ENCODE measurements around the gene GPC6.

The GPC6 gene

DNA sequence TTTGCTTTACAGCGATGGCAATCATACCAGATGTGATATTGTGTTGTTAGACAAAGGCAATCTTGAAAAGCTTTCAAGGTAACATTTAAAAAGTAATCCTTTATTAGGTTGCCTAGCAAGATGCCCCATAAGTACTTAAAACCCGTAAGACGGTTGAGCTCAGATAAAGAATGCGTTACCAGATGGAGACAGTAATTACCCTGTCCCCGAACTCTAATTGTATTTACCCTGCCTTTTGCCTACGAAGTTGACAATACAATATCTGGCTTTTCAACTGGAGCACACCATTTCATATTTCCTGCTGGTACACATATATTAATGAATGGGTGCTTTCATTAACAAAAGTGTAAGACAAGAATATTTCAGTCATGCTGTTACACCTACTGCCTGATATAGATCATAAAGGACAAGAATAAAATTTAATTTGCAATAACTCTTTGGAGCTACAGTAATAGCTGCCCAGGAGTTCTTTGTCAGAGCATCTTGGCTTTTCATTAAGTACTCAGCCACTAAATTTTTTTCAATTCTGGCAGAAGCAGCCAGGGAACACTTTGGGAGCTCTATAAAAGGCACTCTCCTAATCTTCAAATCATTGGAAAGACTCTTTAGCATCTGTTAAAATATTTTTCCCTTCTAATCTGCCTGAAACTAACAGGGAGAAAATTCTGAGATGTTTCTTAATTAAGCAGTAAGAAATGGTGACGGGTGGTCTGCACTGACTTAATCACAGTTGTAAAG, 1189.1 kb downstream of the GPC6 start:
- in situ Hi-C loops (cut with MboI; ENCODE audit: low sequenced_read_pairs): no loop called here

DNA sequence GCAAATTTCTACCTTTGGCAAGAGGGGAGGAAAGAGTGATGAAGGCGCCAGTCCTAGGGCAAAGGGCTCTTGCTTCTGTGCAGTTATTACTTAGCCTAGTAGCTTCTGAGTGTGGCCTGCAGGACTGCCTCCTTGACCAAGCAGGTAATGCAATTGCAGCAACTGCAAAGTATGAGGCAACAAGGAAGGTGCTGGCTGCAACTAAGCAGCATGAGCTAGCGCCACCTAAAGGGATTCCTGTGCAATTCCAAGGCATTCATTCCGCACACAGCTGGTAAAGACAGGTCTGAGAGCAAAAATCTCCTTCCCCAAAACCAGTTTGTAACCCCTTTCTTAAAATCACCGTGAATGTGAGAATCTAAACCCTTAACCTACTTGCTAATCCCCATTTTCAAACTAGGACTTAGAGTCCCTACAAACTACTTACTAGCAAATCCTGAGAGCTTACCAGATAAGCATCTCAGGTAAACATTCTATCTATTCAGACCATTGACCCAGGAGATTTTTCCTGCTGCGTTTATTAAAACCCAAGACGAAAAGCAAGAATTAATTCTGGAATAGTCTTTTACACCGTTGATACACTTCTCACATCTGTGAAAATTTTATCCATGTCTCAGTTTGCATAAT, 1190.0 kb downstream of the GPC6 start:
- in situ Hi-C loops (cut with MboI; ENCODE audit: low sequenced_read_pairs): no loop called here

DNA sequence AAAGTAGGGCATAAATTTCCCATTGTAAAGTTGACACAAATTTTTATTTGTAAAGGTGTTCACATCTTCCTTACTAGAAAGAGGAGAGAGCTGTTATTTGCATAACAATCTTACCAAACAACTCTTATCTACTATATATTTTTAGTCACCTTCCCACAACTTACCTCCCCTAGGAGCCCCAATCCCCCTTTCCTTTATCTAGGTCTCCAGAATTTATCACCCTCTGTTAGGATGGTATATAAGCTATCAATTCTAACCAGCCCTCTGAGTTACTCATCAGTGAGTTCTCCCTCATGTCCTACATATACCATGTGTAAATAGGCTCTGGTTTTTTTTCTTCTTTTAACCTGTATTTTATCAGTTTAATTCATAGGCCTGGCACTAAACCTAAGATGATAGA, 1190.7 kb downstream of the GPC6 start:
- in situ Hi-C loops (cut with MboI; ENCODE audit: low sequenced_read_pairs): no loop called here

DNA sequence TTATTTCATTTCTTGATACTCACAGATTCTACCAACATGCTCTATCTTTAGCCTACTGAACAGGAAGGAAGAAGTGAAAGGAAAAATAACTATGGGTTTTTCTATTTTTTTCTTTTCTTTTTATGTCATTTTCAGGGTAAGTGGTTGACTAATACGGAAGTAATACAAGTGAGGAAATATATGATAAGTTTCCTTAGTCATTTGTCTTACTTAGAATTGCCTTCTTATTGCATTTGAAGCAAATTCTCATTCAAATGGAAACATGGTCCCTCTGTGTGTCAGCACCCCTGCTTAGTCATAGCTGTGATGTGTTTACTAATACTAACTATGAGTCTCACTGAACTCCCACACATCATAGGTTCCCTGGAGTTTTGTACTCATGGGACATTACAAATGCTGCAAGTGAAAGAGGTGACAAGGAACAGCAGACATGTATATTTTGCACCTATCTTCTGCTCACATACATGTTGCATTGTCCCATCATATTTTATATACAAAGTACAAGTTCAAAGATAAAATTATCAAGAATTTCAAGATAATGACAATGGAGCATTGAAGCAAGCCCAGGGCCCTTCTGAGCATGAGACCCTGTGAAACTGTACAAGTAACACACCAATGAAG, 1192.8 kb downstream of the GPC6 start:
- in situ Hi-C loops (cut with MboI; ENCODE audit: low sequenced_read_pairs): no loop called here

DNA sequence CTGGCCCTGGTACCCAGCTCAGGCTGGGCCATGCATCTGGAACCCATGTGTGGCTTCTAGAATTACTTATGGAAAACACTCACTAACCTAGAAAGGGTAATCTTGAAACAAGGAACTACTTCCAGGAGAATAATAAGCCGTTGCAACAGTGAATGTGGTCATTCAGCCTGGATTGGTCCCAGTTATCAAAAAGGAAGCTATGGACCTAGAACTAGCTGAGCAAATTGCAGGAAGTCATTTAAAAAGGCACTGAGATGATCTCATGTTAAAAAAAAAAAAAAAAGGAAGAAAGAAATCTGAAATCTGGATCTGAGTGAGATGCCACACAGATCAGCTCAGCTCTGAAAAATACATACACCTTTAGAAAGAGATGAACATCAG, 1193.3 kb downstream of the GPC6 start:
- in situ Hi-C loops (cut with MboI; ENCODE audit: low sequenced_read_pairs): no loop called here

DNA sequence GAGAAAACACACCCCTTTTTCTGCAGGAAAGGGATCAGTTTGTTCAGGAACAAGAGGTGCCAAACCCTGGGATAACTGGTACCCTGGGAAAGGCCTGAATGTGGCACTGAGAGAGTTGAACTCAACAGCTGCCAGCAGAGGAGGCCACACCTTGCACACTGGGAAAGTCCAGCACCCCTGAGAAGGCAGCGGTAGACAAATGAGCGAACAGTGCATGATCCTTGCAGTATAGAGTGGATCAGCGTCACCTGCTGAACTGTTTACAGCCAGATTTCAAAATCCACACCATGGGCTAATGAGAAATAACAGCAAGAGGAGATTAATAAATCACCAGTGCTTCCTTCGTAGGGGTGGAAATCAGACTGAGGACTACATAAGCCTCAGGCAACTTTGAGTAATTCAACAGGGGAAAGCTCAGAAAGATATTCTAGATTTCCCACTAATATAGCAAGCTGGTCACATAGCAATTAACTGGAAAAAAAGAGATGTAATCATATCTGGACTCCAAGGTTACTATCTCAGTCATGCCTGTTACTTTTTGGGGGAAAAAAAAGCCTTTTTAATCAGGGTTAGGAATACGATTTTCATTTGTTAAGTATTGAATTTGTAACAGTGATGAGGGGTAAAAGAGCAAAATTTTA, 1200.8 kb downstream of the GPC6 start:
- in situ Hi-C loops (cut with MboI; ENCODE audit: low sequenced_read_pairs): no loop called here

DNA sequence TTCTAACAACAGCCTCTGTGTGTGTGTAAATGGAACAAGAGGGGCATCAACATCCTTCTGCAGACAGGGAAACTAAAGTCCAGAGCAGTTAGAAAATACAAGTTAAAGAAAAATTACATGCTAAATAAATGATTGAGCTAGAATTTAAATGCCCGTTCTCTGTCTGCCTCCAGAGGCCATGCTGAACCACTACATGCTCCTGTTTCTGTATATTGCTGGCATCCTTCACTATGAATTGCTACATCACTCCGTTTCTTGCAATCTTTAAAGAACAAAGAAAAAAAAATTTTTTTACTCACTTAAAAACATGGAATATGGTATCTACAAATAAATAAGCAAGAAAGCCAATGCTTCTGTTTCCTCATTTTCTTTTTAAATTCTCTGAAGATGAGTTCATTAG, 1205.0 kb downstream of the GPC6 start:
- in situ Hi-C loops (cut with MboI; ENCODE audit: low sequenced_read_pairs): no loop called here

DNA sequence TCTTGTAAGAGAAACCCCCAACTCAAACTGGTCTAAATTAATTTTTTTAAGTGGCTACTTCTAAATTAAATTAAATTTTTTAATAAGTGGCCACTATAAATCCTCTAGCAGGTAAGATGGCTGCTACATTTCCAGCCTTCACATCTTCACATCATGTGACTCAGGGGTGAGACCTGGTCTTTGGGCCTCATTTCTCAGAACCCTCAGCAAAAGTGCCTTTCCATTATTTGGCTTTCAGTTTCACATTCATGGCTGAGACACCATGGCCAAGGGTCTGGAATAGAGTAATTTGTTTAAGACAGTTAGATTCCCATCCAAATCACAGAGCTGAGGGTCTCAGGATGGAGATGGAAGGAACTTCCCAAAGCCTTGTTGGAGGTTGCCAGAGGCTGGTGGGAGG, 1205.4 kb downstream of the GPC6 start:
- in situ Hi-C loops (cut with MboI; ENCODE audit: low sequenced_read_pairs): no loop called here

DNA sequence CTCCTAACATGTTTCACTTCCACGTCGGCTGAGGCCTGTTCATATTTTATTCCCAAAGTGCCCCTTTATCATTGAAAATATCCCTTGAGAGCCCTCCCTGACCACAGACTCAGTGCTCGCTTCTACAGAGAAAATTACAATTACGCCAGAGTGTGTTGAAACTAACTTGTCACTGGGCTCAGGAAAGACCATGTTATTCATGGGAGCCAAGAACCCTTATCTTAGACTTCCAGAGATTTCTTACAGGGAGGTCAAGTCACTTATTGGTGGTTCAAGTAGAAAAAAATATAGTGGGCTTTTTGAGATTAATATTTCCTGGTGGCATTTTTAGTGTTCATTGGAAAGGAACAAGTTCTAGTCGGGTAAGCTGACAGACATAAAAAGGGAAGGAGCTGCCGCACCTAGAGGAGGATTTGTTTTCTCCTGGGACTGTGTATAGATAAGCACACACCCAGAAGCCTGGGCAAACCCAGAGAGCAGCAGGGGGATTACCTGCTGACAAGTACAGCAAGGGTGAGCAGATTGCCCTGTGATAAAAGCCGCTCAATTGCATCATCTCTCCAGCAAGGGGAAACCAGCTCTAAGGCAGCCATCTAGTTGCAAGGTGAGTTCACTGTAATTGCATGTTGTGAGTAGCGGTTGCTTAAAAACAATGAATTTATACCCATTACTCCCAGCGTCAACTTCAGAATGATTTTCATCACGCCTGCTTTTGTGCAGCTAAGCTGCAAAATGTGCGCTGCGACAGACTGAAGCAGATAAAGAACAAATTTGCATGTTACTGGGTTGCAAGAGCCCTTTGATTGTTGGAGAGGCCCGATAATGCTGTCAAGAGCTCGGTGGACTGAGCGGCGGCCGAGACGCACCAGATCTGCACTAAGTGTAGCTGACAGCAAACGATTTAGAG, 1206.7 kb downstream of the GPC6 start:
- in situ Hi-C loops (cut with MboI; ENCODE audit: low sequenced_read_pairs): no loop called here

DNA sequence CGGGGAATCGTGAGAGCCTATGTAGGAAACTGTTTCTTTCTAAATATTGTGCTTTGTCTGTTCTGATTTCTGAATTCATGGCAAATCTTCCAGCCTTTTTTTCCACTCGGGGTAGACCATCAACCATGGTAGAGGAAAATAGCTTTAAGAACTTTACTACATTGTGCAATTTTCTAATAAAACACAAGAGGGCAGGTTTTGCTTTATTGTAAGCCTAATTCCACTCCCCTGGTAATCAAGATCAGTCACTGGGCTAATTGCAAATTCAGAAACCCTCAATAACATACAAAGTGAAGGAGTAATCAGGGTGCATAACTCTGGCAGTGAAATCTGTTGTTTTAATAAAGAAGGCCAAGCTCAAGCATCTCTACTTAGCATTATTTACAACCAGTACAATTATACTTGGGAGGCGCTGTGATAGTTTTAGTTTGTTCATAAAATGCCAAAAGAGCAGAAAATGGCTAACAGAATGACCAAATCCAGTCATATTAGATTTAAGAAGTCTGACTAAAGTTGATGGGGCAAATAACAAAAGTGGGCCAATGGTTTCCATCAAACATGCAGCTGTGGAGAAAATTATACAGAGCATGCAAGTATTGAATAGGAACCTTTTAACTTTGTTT, 1209.1 kb downstream of the GPC6 start:
- in situ Hi-C loops (cut with MboI; ENCODE audit: low sequenced_read_pairs): no loop called here

DNA sequence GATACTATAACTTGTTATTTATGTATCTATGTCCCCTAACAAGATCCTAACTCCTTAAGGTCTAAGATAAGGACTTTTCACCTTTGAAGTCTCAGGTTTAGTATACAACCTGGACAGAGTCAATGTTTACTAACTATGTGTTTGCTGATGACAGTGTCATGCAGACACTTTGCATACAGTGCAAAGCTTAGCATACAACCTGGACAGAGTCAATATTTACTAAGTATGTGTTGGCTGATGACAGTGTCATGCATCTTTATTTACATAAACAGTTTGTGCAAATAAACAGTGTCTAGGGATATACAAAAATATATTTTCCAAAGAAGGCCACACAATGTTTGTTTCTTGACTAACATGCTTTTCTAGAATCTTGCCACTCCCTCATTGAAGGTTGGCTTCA, 1218.2 kb downstream of the GPC6 start:
- in situ Hi-C loops (cut with MboI; ENCODE audit: low sequenced_read_pairs): no loop called here

DNA sequence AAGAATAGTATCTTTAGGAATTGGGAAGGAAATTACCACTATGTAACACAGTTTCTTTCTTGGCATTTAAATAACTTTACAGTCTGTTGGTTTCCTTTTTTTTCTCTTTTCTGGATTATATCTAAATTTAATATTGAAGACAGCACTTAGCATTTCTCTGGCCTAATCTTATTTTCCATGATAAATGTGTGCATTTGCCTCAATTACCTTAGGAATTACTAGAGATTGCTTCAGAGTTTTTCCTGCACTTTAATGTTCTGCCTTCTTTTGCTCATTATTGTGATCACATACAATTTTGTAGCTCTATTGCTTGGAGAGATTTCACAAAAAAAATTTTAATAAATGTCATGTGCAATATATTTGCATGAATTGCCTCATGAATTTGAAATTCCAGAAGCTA, 1227.7 kb downstream of the GPC6 start:
- in situ Hi-C loops (cut with MboI; ENCODE audit: low sequenced_read_pairs): no loop called here

DNA sequence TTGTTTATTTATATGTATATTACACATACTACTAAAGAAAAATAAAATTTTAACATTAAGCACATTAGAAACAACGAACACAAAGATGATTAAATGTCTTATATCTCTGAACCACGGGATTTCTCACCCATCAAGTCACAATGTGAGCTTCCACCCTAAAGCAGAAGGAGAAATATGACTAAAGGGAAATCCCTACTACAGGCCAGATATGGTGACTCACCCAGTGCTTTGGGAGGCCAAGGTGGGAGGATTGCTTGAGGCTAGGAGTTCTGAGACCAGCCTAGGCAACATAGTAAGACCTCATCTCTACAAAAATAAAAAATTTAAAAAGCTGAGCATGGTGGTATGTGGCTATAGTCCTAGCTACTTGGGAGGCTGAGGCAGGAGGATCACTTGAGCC, 1228.3 kb downstream of the GPC6 start:
- in situ Hi-C loops (cut with MboI; ENCODE audit: low sequenced_read_pairs): no loop called here

DNA sequence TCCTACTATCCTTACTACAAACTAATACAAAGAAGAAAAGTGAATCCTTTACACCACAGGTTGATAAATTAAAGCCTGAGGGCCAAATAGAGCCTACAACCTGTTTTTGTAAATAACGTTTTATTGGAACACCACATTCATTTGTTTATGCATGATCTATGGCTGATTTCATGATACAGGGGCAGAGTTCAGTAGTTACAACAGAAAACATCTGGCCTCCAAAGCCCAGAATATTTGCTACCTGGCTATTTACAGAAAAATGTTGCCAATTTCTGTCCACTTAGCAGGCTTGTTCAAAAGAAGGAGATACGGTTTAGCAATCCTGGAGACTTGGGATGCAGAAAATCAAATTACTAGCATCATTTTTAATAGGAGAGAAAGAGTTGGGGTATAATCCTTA, 1228.8 kb downstream of the GPC6 start:
- in situ Hi-C loops (cut with MboI; ENCODE audit: low sequenced_read_pairs): no loop called here

Data from hTERT RPE-1 (cell line).